Astrocyte (in vitro differentiated cells and primary cell): ENCODE measurements around the gene MAP1B. TPM values are rescaled to one million over a fixed set of nuclear protein-coding genes. Genes with fewer than 3 reads are reported as not detected.
A peak's percentile ranks its signal among the peaks of the same experiment; 100 is the strongest.

ENCODE experiments used
- DNase-seq: peaks from one replicate; pipeline ENCODE4 v3.0.0-alpha.2; 2010; ENCODE audit warnings: low read depth
- FAIRE-seq: peaks from 2 replicates; lab custom pipeline; 2011; peaks lifted over from hg19 to GRCh38; lab: Jason Lieb, UNC
- H2AFZ ChIP-seq: 2 replicates; pipeline ENCODE4 v1.6.0; 2012; ENCODE audit warnings: low read depth, low read length, inconsistent platforms
- H3K27ac ChIP-seq: 2 replicates; pipeline ENCODE4 v1.5.1; 2011; ENCODE audit warnings: low read depth, low read length, inconsistent platforms
- H3K27me3 ChIP-seq: 2 replicates; pipeline ENCODE4 v1.6.0; 2011; ENCODE audit warnings: low read length, inconsistent platforms; ENCODE audit not compliant: insufficient read depth
- H3K36me3 ChIP-seq: 2 replicates; pipeline ENCODE4 v1.5.1; 2011; ENCODE audit warnings: low read length, inconsistent platforms; ENCODE audit not compliant: insufficient read depth
- H3K4me1 ChIP-seq: 2 replicates; pipeline ENCODE4 v1.5.1; 2011; ENCODE audit warnings: low read length, inconsistent platforms; ENCODE audit not compliant: insufficient read depth
- H3K4me2 ChIP-seq: 2 replicates; pipeline ENCODE4 v1.6.0; 2012; ENCODE audit warnings: low read length, inconsistent platforms
- H3K4me3 ChIP-seq: 2 replicates; pipeline ENCODE4 v1.5.1; 2011; ENCODE audit warnings: low read depth, mild to moderate bottlenecking, low read length, inconsistent platforms; ENCODE audit not compliant: insufficient read depth
- H3K79me2 ChIP-seq: 2 replicates; pipeline ENCODE4 v1.6.0; 2012; ENCODE audit warnings: mild to moderate bottlenecking, low read length, inconsistent platforms; ENCODE audit not compliant: insufficient read depth
- H3K9ac ChIP-seq: 2 replicates; pipeline ENCODE4 v1.6.0; 2012; ENCODE audit warnings: mild to moderate bottlenecking, low read length, inconsistent platforms
- H3K9me3 ChIP-seq: 2 replicates; pipeline ENCODE4 v1.5.1; 2012; ENCODE audit warnings: low read depth, mild to moderate bottlenecking, low read length, inconsistent platforms; ENCODE audit not compliant: insufficient read depth
- H4K20me1 ChIP-seq: 2 replicates; pipeline ENCODE4 v1.6.0; 2012; ENCODE audit warnings: low read length, inconsistent platforms; ENCODE audit not compliant: insufficient read depth
- H3K27ac Mint-ChIP-seq: one replicate; pipeline ENCODE4 v1.8.0; 2021; ENCODE audit warnings: mild to moderate bottlenecking, mixed read lengths; ENCODE audit not compliant: unreplicated experiment
- H3K27me3 Mint-ChIP-seq: one replicate; pipeline ENCODE4 v1.8.0; 2021; ENCODE audit warnings: low read depth, mixed read lengths; ENCODE audit not compliant: unreplicated experiment
- H3K36me3 Mint-ChIP-seq: one replicate; pipeline ENCODE4 v1.8.0; 2021; ENCODE audit warnings: low read depth, mixed read lengths; ENCODE audit not compliant: unreplicated experiment
- H3K4me1 Mint-ChIP-seq: one replicate; pipeline ENCODE4 v1.8.0; 2021; ENCODE audit warnings: low read depth, mixed read lengths; ENCODE audit not compliant: unreplicated experiment
- H3K4me3 Mint-ChIP-seq: one replicate; pipeline ENCODE4 v1.8.0; 2021; ENCODE audit warnings: mild to moderate bottlenecking, moderate library complexity, mixed read lengths; ENCODE audit not compliant: unreplicated experiment
- H3K9me3 Mint-ChIP-seq: one replicate; pipeline ENCODE4 v1.8.0; 2021; ENCODE audit warnings: mild to moderate bottlenecking, mixed read lengths; ENCODE audit not compliant: unreplicated experiment
- EZH2 ChIP-seq: IDR thresholded peaks from 2 replicates; pipeline ENCODE4 v1.6.1; 2012; ENCODE audit warnings: mild to moderate bottlenecking, low read length, inconsistent platforms; ENCODE audit not compliant: insufficient read depth
- total RNA-seq: library from RNA; stranded (reverse); gene quantifications from 2 replicates; pipeline ENCODE4 v1.2.1, GENCODE V29; 2021
- TF ChIP-seq, protein P1 (sequence below): IDR thresholded peaks from 2 replicates; pipeline ENCODE4 v1.5.1; 2011; ENCODE audit warnings: low read depth, mild to moderate bottlenecking, inconsistent platforms, low read length, moderate library complexity; ENCODE audit not compliant: insufficient read depth

The MAP1B gene
- total RNA-seq, 1 donor from 2014 or later: 476 TPM

DNA sequence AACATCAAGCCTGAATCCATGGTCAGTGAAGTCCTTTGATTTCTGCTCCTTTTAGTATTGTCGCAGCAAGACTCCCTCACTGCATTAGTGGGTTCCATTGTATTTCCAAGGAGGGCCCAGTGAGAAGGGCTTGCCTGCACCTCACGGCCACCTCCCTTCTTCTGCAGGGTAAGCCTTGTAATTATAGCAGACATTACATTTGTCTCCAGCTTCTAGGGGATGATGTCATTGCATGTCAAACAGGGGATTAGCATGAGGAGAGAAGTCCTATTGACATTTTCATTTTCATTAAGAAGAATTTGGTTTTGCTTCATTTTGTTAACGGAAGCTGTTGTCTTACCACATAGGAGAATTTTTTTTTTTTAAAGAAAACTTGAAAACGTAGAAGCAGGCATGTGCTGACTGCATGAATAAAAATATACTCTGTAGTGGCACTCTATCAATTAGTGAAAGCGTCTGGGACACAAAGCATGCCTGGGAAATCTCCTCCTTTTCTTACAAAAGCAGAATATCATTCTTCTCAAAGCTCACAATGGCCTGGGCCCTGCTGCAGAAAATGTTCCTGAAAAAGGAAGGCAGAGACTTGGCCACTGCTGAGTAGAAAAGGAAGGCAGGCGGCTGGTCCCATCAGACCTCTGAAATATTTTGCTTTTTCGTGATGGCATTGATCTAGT lies 27.1 kb downstream of the MAP1B start:
- peak overlapping the region; percentile 23 for H3K4me3 Mint-ChIP-seq
- Histone ChIP-seq H3K4me1 (peaks cover 75% of the 10 kb centered on the region), H3K36me3 (peaks cover 10% of the 10 kb centered on the region), H3K79me2 (peaks cover 83% of the 10 kb centered on the region), H3K9ac (peak overlapping the region; percentile 53), H3K27ac (peak overlapping the region; percentile 84), H3K4me2 (peak overlapping the region; percentile 57), H3K27me3 (no peaks in the 10 kb centered on the region), H3K4me3 (peak overlapping the region; percentile 27), H2AFZ (no peak overlapping the region), H4K20me1 (peaks cover 6% of the 10 kb centered on the region), H3K9me3 (no peaks in the 10 kb centered on the region)
- H3K27me3 Mint-ChIP-seq: no peaks in the 10 kb centered on the region
- H3K27ac Mint-ChIP-seq: peak overlapping the region; percentile 82
- H3K9me3 Mint-ChIP-seq: no peaks in the 10 kb centered on the region
- DNase-seq: peak; percentile 43
- H3K4me1 Mint-ChIP-seq: peaks cover 53% of the 10 kb centered on the region
- H3K36me3 Mint-ChIP-seq: peaks cover 11% of the 10 kb centered on the region
- no peak for FAIRE-seq
- TF ChIP-seq EZH2: no peak
- TF ChIP-seq, protein P1, sequence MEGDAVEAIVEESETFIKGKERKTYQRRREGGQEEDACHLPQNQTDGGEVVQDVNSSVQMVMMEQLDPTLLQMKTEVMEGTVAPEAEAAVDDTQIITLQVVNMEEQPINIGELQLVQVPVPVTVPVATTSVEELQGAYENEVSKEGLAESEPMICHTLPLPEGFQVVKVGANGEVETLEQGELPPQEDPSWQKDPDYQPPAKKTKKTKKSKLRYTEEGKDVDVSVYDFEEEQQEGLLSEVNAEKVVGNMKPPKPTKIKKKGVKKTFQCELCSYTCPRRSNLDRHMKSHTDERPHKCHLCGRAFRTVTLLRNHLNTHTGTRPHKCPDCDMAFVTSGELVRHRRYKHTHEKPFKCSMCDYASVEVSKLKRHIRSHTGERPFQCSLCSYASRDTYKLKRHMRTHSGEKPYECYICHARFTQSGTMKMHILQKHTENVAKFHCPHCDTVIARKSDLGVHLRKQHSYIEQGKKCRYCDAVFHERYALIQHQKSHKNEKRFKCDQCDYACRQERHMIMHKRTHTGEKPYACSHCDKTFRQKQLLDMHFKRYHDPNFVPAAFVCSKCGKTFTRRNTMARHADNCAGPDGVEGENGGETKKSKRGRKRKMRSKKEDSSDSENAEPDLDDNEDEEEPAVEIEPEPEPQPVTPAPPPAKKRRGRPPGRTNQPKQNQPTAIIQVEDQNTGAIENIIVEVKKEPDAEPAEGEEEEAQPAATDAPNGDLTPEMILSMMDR: no peak

DNA sequence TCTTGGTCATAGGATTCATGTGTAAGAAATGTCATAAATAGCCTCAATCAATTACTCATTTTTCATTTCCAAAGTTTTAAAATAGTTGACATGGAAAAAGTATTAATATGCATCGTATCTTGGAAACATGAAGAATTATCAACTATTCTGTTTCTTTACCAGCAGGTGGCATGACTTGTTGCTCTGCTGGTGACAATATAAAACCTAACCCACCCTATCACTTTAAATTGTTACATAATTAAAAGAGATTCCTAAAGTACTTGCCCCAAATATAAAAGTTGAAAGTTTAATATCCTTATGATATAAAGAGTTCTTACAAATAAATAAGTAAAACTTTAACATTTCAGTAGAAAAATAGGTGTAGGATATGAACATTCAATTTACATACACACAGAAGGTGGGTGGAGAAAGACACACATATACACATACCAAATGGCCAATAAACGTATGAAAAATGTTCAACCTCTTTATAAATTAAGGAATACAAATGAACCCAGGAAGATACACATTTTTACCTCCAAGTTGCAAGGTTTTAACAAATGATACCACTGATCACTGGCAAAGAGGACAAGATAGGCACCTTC lies 30.6 kb downstream of the MAP1B start:
- Mint-ChIP-seq H3K4me3 (peak overlapping the region; percentile 24), H3K36me3 (peaks cover 21% of the 10 kb centered on the region), H3K9me3 (no peaks in the 10 kb centered on the region), H3K4me1 (peaks cover 76% of the 10 kb centered on the region), H3K27me3 (no peaks in the 10 kb centered on the region), H3K27ac (peak overlapping the region; percentile 72)
- H3K4me3 ChIP-seq: no peak overlapping the region
- FAIRE-seq (no peak), DNase-seq (no peak)
- peak overlapping the region; percentile 64 for H3K9ac ChIP-seq
- peaks cover 81% of the 10 kb centered on the region for H3K79me2 ChIP-seq
- peaks cover 2% of the 10 kb centered on the region for H3K36me3 ChIP-seq
- H4K20me1 ChIP-seq: peaks cover 4% of the 10 kb centered on the region
- H3K4me1 ChIP-seq: peaks cover 77% of the 10 kb centered on the region
- H3K4me2 ChIP-seq: peak overlapping the region; percentile 62
- no peaks in the 10 kb centered on the region for H3K9me3 ChIP-seq
- TF ChIP-seq EZH2: no peak
- TF ChIP-seq, protein P1: peak; percentile 45
- H3K27me3 ChIP-seq: no peaks in the 10 kb centered on the region
- H3K27ac ChIP-seq: peak overlapping the region; percentile 85
- H2AFZ ChIP-seq: no peak overlapping the region
